Ovary (tissue), 9 donors: ENCODE measurements around the gene KRTAP4-12. TPM values are rescaled to one million over a fixed set of nuclear protein-coding genes. Genes with fewer than 3 reads are reported as not detected.
"Not testable (repeated sequence)": the region's sequence is repeated elsewhere in the genome, so short reads cannot be mapped to it uniquely, and the experiment has no call there.

Experiments
- DNase-seq, 5 donors: peaks; one replicate each; pipeline ENCODE4 v3.0.0-alpha.2; 2019 to 2020
- H3K27ac ChIP-seq, 2 donors: fragments of 200-600 bp; one replicate each; pipeline versions ENCODE4 v1.5.1 to v1.8.0; 2019 to 2022
- H3K27me3 ChIP-seq: fragments of 200-600 bp; one replicate; pipeline ENCODE4 v1.8.0; 2022
- H3K36me3 ChIP-seq: fragments of 200-600 bp; sonication (generic); one replicate; pipeline ENCODE4 v1.5.1; 2019
- H3K4me1 ChIP-seq: one replicate; pipeline ENCODE4 v1.8.1; 2013; ENCODE audit warnings: mild to moderate bottlenecking, moderate library complexity; ENCODE audit not compliant: insufficient read depth
- H3K4me3 ChIP-seq: fragments of 200-600 bp; sonication (generic); one replicate; pipeline ENCODE4 v1.5.1; 2017
- H3K9me3 ChIP-seq, 2 donors: fragments of 200-600 bp in 1 of 2; sonication (generic) in 1 of 2; one replicate each; pipeline versions ENCODE4 v1.5.1 to v1.8.1; 2013 to 2019; ENCODE audit warnings: mild to moderate bottlenecking in 1 of 2, moderate library complexity in 1 of 2
- CTCF ChIP-seq, 3 donors: fragments of 450-650 bp in 2 of 3; fragments of 200-600 bp in 1 of 3; IDR thresholded peaks; one replicate each; pipeline versions ENCODE4 v1.5.1 to v1.8.0; 2016 to 2022; ENCODE audit warnings: antibody characterized with exemption in 3 of 3, mild to moderate bottlenecking in 1 of 3
- EP300 ChIP-seq: sonication (generic); formaldehyde crosslinking; IDR thresholded peaks from one replicate; pipeline ENCODE4 v1.6.1; 2017; ENCODE audit warnings: antibody characterized with exemption
- POLR2A ChIP-seq: fragments of 450-650 bp; IDR thresholded peaks from one replicate; pipeline ENCODE4 v1.6.1; 2017; ENCODE audit warnings: antibody characterized with exemption, mild to moderate bottlenecking, moderate library complexity
- WGBS, 3 donors: extraction: QIAGEN DNeasy Blood & Tissue Kit in 1 of 3; methylation state at CpG; one replicate each; pipeline versions ENCODE4 v1.1.5 to v1.1.7; 2013 to 2017; 5-methylcytosine and 5-hydroxymethylcytosine counted together
- intact Hi-C, 4 donors: fragments of 100-400 bp; cut with DNase I; formaldehyde crosslinking; loops; one replicate each; pipeline versions ENCODE4 v1.11.0 to v1.15.1; 2022 to 2023
- polyA plus RNA-seq, 2 donors: library from polyadenylated mRNA; stranded (reverse); fragments of 200-250 nt in 1 of 2; fragments of 350-450 nt in 1 of 2; fragmentation: Illumina TruSeq in 1 of 2; extraction: RNeasy Lipid Tissue Mini Kit (QIAGEN cat#74804) in 1 of 2; gene quantifications; one replicate each; pipeline ENCODE4 v1.2.3, GENCODE V29; 2013 to 2014
- total RNA-seq, 7 donors: library from RNA; depleted of rRNA in 2 of 7; stranded (reverse); fragments of >200 nt in 2 of 7; fragmentation: NEBNext Ultra II Directional in 3 of 7; extraction: Animal tissue kit (Norgen Biotek cat#: 25700) in 3 of 7; gene quantifications; one replicate each; pipeline versions ENCODE4 v1.1.0 to v1.2.4, GENCODE V29; 2016 to 2023
- donor health status: DM: no; HTN: no; CAD: no; lungs with moderate emphysema.
- donor health status: DM: no; HTN: no; CAD: no.
- donor health status: Bipolar disorder and iron deficiency.
- donor health status: DM: yes; HTN: yes; CAD: no.
- donor health status: DM: no; HTN: no; CAD: no.
- donor health status: DM: yes; HTN: yes; CAD: no.

The KRTAP4-12 gene
- total and polyA plus RNA-seq, 9 donors = not detected

- Histone ChIP-seq H3K27ac (no peak overlapping the region), H3K9me3 (no peaks in the 10 kb centered on the region), H3K4me3 (no peak overlapping the region), H3K27me3 (no peaks in the 10 kb centered on the region), H3K4me1 (no peaks in the 10 kb centered on the region), H3K36me3 (no peaks in the 10 kb centered on the region)
- intact Hi-C loops = no loop called here
- whole genome bisulfite sequencing, 3 donors = 66 to 76% (median 66%) methylated on average over 2 of the region's 2 CpGs
- DNase-seq = no peak
- TF ChIP-seq EP300 = no peak
- TF ChIP-seq CTCF (IDR thresholded peaks at IDR 0.05) = no peak
- no peak for TF ChIP-seq POLR2A
Observed at GRCh38 chr17:41111151-41111885, 12.7 kb downstream of the KRTAP4-12 start.

- intact Hi-C loops, DNase-seq, H3K27me3 ChIP-seq, H3K4me3 ChIP-seq, H3K9me3 ChIP-seq, H3K4me1 ChIP-seq, H3K27ac ChIP-seq, H3K36me3 ChIP-seq: not testable (repeated sequence)
- WGBS, 3 donors = 0 to 3% (median 0%) methylated on average over 1 of the region's 1 CpG
Observed at GRCh38 chr17:41108728-41109386, 15.1 kb downstream of the KRTAP4-12 start.

GRCh38 chr17:41107941-41108450 is 16.0 kb downstream of the KRTAP4-12 start:
- DNase-seq = no peak
- intact Hi-C loops = no loop called here
- Histone ChIP-seq H3K9me3 (no peaks in the 10 kb centered on the region), H3K36me3 (no peaks in the 10 kb centered on the region), H3K4me3 (no peak overlapping the region), H3K27me3 (no peaks in the 10 kb centered on the region), H3K4me1 (no peaks in the 10 kb centered on the region), H3K27ac (no peak overlapping the region)
- WGBS, 3 donors = 36 to 58% (median 42%) methylated on average over 1 of the region's 1 CpG
- no peak for TF ChIP-seq CTCF (IDR thresholded peaks at IDR 0.05)
- no peak for TF ChIP-seq EP300
- no peak for TF ChIP-seq POLR2A

- H3K4me3 ChIP-seq, H3K27ac ChIP-seq, H3K27me3 ChIP-seq, H3K36me3 ChIP-seq, H3K4me1 ChIP-seq, DNase-seq, intact Hi-C loops, H3K9me3 ChIP-seq: not testable (repeated sequence)
- 53 to 66% (median 59%) methylated on average over 4 to 10 of the region's 10 CpGs for WGBS, 3 donors
Observed at GRCh38 chr17:41105347-41105746, 18.6 kb downstream of the KRTAP4-12 start, which contains the start of gene KRTAP4-9. KRTAP4-9 (plus strand) TSS chr17:41105389; CDS start chr17:41105389, 0 bp downstream.

GRCh38 chr17:41104386-41105038 is 19.5 kb downstream of the KRTAP4-12 start:
- not testable (repeated sequence) for H3K4me3 ChIP-seq, H3K36me3 ChIP-seq, DNase-seq, H3K4me1 ChIP-seq, H3K9me3 ChIP-seq, H3K27me3 ChIP-seq, H3K27ac ChIP-seq
- intact Hi-C loops = loop anchor here in 1 of 4 donors (5.0 kb wide), 1 partner anchor 63 kb away; the partner anchor contains the start of gene KRTAP4-3
- 76 to 88% (median 82%) methylated on average over 2 of the region's 2 CpGs for WGBS, 3 donors
